ENCODE results near the gene IGSF9B. TPM values are rescaled to one million over a fixed set of nuclear protein-coding genes. Genes with fewer than 3 reads are reported as not detected.

The IGSF9B gene
- total RNA-seq, 1 experiment from 2014 or later, result 0.31 TPM

DNA sequence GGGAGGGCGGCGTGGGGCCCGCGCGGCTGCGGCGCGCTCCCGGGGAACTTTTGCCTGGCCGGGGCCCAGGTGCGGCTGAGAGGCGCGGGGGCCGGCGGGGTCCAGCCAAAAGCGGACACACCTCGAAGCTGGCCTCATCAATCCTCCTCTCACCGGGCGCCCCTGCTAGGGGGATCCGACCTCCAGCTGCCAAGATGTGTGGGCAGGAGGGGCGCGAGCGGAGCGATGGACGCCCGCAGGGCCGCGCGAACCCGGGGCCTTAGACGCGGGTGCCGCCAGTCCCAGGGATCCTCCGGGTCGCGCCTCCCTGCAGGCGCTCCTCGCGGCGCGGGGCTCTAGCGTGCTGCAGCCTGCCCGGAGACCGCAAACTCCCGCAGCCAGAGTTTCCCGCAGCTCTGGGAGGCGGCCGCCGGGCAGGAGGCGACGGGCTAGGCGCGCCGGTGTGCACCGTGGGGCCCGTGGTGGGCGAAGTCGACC is 785 bp downstream of the IGSF9B start:
- DNase-seq (ENCODE audit: low spot score), result no peak

DNA sequence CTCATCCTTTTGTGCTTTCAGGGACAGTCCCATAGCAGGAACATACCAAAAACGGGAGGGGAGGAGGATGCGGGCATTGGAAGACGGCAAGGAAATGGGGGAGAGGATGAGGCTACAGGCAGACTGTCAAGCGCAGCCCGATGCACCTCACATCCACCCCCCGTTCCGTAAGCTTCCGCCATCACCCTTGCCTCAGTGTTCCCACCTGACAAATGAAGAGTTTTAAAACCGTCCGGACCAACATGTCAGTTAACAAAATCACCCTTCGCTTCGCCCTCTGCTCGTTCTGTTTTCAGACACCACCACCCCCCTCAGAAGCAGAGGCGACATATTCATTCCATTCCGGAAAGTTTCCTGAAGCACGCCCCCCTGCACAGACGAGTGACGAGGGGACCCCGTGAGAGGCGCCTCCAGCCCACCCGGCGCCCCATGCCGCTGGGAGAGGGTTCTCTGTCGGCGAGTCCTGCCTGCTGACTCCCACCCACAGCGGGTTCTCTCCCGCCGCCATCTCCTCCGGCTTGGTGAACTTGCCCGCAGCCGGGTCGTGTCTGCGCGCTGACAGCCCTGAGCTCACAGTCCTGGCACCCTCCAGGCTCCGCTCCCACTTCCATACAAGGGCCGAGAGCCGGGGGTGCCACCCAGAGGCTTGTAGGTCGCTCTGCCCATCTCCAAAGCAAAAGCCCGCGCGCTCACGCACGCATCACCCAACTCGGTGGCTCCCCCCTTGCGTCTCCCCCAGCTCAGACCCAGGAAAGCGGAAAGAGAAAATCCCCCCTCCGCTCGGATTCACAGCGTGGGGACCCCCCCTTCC is 1.5 kb downstream of the IGSF9B start:
- no peak for DNase-seq (ENCODE audit: low spot score)

DNA sequence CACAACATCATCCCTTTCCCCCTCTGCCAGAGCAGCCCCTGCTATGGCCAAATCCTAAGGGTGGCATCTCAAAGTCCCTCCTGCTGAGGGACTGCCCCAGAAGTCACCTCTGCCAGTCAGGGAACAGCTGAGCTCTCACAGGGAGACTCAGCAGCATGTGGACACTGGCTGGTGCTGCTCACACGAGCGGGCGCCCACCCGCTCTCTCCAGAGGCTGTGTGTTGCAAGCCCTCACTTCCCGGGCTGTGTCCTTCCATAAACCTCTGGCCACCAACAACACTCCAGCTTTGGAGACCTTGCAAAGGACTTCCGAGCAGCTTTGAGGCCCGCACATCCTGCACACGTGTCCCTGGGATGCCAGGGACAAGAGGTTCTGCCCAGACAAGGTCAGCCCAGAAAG is 2.8 kb downstream of the IGSF9B start:
- DNase-seq (ENCODE audit: low spot score), result no peak

DNA sequence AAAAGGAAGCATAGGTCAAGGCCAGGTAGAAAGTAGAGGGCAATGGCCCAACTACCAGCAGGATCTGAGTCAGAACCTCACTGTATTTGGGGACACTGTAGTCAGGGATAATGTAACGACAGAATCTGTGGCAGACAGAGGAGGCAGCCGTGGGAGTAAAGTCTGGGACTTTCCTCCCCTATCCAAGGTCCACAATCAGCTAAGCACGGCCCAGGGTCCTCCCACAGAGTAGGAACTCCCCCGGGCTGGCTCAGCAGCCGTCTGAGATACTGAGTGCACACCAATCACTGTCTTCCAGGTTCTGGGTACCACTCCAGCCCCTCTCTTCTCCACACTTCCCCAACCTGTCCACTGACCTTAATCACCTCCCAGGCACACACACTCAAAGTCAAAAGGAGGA is 3.2 kb downstream of the IGSF9B start:
- no peak for DNase-seq (ENCODE audit: low spot score)

DNA sequence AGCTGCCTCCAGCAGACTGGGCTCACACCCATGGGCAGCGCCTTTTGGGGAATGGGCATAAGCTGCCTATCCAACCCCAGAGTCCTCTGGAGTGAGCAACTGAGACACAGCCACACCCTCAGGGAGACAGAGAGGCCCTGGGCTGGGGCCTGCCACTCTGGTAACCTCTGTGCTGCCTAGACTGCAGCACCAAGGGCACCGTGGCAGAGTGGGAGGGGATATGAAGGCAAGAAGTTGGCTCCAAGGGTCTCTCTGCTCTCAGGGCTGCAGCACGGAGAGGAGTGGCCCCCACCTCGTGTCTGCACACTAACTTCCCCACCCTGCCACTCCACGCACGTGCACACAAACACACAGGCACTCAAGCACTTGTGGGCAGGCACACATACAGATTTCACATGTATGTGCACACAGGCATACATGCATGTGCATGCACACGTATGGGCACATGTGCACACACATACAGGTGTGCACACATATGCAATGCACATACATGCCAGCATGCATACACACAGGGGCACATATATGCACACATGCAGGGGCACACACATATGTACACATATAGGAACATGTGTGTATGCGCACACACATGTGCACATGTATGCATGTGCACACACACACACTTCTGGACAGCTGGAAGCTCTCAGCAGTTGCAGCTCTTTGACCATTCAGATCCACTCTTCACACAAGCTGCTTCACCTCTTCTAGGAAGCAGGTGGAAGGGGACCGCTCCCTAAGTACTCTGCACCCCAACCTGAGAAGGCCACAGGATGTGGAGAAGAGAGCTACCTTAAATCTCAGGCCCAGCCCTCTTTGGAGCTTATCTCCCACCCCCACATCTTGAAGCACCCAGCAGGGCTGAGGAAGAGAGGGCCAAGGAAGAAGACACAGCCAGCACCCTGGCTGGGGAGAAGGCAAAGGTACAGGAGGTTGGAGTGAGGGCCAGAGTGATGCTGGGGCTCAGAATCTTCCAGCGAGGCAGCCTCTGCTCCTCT is 4.3 kb downstream of the IGSF9B start:
- DNase-seq (ENCODE audit: low spot score), result no peak

DNA sequence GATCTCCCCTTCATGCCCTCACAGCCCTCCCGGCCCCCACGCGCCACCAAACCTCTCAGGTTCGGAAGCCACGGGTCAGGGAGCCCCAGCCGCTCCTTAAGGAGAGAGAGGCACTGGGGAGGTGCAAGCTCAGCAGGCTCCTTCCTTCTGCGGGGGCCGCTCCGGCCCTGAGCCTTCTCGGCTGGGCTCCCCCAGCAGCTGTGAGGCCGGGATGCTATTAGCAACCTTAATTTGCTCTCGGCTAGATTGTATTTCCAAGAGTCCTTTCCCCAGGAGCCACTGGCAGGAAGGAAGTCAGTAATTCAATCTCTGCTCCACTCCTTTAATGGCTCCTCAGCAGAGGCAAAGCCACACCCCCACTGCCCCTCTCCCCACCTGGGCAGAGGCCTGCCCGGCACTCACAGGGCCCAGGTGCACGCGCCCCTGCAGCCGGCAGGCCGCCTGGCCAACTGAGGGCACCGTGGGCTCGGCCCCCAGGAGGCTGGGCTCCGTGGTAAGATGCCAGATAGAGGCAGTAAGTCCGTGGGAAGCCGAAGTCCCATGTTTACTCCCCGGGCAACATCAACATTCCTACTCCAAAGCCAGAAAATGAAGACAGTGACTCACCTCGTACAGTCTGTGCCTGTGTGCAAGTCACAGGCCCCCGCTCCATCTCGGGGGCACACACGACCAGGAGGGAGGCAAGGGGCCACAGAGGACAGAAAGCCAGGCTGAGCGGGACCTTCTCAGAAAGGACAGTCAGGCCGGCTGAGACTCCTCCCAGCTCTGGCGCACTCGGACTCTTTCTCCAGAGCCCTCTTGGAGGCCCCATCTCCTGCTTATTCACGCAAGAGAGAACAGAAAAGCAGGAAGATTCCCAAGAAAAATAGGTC is 5.2 kb downstream of the IGSF9B start:
- DNase-seq (ENCODE audit: low spot score), result peak; percentile 48

DNA sequence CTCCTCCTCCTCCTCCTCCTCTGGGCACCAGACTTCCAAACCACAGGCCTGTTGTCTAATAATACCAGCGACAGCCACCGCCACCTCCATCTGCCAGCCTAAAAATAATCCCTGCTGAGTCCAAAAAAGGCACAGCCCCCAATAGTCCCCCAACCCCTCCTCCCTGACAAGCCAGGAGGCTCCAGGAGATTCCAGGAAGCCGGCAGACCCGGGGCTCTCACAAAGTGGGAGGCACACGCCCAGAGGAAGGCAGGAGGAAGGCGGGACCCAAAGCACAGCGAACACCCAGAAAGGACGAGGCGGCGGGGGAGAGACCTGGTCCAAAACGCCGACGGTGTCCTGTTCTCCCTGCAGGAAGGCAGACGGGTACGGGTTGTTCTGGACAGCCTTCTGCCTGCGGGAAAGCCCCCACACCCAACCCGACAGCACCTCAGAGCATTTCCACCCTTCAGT is 5.9 kb downstream of the IGSF9B start:
- no peak for DNase-seq (ENCODE audit: low spot score)

DNA sequence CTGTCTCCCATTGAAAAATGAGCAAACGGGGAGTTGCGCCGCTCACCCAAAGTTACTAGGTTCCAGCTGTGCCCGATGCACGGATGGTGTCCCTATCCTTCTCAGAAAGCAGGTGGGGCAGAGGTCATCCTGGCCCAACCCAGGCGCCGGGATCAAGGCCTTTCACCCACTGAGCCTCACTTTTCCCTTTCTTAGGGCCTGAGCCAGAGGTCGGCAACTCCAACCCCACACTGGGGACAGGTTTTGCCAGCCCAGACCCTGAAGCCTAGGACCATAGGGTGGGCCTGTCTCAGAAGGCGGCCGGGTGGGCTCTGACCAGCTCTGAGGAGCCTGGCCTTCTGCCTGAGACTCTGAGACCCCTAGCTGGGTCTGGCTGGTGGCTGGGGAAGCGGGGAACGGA is 6.3 kb downstream of the IGSF9B start:
- no peak for DNase-seq (ENCODE audit: low spot score)

DNA sequence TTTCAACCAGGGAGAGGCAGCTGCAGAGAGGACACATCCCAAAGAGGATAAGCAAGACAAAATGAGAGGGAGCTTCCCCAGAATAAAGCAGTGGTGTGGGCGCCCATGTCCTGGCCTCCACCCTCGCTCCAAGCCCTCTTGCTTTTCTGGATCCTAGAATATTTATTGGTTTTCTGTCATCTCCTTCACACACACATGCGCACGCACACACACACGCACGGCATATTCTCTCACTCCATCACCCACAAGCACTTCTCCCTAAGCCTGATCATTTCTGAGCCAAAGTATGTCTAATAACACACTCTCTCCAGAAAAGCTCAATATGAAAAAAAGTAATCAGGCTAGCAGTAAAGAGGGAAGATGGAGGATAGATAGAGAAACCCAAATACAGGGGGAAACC is 7.6 kb downstream of the IGSF9B start:
- DNase-seq (ENCODE audit: low spot score), result no peak

DNA sequence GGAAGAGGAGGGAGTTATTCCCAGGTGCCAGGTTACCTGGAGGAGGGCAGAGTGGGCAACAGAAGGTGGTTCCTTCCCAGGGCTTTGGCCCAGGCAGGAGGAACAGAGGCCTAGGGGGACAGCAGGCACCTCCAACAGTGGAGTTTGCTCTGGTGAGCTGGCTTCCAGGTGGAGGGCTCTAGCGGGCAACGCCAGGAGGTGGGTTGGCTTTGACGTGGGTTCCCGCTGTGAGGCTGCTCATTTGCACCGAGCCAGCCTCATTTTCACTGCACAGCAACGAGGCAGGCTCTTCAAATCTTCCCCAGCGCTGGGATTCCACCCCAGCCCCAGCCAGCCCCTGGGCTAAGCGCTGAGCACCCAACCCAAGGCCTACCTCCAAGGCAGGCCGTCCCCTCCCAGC is 8.1 kb downstream of the IGSF9B start:
- no peak for DNase-seq (ENCODE audit: low spot score)

DNA sequence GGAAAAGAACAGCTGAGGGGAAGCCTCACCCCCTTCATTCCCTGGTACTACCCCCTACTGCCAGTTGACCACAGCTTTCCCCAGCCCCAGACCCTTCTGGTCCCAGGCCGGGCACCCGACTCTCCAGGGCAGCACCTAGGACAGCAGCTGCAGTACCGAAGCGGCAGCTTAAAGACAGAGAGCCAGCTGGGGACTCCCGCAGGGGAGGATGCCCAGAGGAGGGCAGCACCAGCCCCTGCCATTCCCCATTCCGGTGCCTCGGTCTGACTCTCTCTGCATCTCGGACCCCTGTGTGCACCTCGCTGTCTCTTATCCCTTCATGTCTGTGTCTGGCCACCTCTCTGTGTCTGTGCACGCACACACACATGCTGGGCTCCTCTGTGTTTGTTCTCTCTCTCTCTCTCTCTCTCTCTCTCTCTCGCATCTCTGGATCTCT is 9.4 kb downstream of the IGSF9B start:
- DNase-seq (ENCODE audit: low spot score), result peak; percentile 44

DNA sequence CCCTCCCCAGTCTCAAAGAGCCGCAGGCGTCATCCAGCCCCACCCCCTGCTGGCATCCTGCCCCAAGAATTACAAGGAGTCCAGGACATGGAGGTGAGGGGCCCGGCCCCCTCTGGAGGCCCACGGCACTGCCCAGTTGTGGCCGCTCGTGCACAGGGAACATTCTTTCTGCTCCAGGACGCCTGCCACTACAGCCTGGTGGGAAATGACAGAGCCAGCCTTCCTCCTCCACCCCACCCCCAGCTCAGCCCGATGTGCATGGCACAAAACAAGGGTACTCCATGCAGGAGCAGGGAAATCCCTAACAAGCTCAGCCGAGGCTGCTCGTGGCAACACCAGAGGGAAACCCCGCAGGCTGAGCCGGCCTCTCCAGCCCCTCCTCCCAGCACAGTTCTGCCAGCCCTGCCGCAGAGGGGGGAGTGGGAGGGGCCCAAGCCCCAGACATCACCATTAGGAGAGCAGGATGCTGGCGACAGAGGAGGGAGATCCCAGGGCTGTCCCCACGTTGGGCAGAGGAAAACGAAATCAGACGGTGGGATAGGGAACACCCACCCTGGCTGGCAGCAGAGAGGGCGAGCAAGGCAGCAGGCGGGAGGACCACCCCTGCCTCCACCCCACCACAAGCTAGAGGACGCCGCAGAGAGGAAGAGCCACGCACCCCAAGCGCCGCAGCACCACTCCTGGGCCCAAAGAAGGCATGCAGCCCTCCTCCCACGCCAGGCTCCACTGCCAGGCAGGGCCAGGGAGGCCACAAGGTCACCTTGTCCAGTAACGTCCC is 10.0 kb downstream of the IGSF9B start:
- no peak for DNase-seq (ENCODE audit: low spot score)

DNA sequence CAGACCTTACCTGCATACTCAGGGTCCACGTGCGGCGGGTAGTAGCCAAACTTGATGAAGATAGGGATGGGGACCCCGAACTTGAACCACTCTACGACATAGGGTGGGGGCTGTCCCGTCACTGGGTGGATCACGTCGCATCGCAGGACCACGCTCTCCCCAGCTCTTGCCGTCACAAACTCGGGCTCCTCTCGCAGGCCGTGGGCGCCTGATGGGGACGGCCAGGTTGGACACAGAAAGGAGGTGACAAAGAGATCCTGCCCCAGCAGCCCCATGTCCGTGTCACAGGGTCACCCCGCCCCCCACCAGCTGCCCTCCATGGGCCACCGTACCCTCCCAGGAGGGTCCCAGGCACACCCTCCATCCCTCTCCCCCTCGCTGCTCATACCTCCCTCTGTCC is 10.7 kb downstream of the IGSF9B start:
- DNase-seq (ENCODE audit: low spot score), result no peak

DNA sequence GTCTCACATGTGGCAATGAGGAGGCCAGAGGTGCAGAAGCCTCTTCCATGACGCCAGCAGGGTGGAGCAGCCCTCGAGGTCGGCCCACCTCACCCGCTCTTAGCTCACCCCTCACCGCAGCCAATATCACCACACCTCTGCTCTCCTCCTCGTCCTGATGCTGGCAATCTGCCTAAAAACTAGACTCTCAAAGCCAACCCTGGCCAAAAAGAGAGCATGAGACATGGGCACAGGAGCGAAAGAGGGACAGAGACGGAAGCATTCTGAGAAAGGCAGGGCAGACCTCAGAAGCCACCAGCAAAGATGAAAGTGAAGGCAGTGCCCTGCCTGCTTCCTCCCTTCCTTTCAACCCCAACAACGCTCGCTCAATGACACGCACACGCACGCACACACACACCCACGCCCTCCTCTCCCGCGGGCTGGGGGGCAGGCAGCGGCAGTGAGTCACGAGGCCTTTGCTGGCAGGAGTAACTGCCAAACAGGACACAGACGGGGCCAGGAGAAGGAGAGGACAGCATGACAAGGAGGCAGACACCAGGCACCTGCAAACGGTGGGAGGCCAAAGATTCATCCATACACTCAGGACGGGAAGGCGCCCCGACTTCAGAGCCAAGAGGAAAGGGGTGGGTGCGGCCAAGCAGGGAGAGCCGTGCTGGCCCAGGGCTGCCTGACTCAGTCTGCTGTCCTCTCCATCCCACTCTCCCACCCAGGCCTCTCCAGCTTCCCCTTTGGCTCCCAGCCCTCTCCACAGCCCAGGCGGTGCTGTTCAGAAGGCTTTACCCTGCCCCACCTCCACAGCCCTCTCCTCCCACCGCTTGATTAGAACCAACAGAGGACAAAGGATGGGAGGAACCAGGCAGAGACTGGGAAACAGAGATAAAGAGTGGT is 11.4 kb downstream of the IGSF9B start:
- peak; percentile 37 for DNase-seq (ENCODE audit: low spot score)

DNA sequence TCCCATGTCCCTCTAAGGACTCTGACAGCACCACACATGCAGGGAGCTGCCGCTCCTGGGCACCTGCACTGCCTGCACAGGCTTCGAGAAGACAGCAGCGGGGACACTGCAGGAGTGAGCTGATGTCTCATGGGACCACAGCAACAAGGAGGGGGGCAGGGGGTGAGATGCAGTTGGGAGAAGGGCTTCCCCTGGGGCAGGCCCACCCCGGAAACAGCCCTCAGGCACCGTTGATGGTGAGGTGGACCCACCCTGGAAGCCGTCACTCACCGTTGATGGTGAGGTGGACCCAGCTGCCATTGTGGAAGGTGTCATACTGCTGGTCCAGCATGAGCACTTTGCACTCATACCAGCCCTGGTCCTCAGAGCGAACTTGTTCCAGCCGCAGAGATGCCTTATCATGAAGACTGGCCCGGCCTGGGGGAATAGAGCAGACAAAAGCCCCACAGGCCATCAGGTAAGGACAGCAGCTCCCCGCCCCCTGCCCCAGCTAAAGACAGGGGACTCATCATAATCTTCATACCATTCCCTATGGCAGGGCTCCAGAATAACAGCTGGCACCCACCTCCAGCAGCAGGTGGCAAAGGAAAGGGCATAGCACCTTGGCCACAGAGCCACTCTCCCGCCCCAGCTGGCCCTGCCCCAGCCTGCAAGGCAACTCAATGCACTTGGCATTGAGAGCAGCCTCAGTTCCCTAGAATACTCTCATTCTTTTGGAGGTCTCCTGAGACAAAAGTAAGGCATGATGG is 12.6 kb downstream of the IGSF9B start:
- DNase-seq (ENCODE audit: low spot score), result no peak

DNA sequence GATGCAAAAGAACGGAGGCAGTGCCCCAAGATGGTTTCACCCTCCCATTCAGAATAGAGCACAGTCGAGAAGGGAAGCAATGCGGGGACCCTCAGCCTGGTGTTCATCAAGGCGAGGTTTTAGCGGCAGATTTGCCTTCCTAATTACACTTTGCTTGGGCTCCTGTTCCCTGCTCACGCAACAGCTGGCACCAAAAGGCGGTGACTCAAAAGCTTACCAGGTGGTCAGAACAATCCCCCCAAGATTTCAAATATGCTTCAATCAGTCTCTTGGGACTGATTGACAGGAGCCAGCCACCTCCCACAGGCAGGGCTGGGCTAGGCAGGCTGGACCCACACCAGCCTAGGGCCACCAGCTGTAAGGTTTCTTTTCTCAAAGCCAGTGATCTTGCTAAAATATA is 14.2 kb downstream of the IGSF9B start:
- no peak for DNase-seq (ENCODE audit: low spot score)

DNA sequence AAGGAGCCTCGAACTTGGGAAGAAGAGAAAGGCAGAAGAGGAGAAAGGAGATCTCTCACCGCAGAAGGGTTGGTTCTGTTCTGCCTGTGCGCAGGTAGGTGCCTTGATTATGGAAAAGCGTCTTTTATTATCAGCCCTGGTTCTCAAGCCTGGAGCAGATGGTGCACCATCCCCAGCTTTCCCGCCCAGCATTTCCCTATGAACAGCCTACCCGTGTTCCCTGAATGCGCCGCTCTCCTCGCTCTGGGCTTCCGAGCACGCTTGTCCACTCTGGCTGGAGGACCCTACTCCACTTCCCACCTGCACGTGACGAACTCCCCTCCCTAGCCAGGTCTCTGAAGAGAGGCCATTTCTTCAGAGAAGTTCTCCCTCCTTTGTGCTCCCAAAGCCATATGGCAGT is 15.2 kb downstream of the IGSF9B start:
- DNase-seq (ENCODE audit: low spot score), result no peak

DNA sequence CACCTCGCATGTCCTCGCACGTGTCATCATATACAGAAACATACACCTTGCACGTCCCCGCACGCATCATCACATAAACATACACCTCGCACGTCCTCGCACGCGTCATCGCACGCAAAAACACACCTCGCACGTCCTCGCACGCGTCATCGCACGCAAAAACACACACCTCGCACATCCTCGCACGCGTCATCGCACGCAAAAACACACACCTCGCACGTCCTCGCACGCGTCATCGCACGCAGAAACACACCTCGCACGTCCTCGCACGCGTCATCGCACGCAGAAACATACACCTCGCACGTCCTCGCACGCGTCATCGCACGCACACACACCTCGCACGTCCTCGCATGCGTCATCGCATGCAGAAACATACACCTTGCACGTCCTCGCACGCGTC is 16.7 kb downstream of the IGSF9B start:
- no peak for DNase-seq (ENCODE audit: low spot score)

DNA sequence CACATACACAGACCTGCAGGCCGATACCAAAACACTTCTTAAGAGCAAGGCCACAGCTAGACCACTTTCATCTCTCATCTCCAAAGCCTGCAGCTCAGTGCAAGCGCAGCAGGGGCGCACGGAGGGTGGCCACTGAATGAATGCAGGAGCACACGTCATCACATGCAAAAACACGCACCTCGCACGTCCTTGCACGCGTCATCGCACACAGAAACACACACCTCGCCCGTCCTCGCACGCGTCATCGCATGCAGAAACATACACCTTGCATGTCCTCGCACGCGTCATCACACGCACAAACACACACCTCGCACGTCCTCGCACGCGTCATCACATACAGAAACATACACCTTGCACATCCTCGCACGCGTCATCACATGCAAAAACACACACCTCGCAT is 17.2 kb downstream of the IGSF9B start:
- no peak for DNase-seq (ENCODE audit: low spot score)
